ENCODE results near the gene PARP3. TPM values are rescaled to one million over a fixed set of nuclear protein-coding genes. Genes with fewer than 3 reads are reported as not detected.

PARP3 gene
- total RNA-seq, 2 donors from 2014 or later, result 8.9 to 11.4 TPM

DNA sequence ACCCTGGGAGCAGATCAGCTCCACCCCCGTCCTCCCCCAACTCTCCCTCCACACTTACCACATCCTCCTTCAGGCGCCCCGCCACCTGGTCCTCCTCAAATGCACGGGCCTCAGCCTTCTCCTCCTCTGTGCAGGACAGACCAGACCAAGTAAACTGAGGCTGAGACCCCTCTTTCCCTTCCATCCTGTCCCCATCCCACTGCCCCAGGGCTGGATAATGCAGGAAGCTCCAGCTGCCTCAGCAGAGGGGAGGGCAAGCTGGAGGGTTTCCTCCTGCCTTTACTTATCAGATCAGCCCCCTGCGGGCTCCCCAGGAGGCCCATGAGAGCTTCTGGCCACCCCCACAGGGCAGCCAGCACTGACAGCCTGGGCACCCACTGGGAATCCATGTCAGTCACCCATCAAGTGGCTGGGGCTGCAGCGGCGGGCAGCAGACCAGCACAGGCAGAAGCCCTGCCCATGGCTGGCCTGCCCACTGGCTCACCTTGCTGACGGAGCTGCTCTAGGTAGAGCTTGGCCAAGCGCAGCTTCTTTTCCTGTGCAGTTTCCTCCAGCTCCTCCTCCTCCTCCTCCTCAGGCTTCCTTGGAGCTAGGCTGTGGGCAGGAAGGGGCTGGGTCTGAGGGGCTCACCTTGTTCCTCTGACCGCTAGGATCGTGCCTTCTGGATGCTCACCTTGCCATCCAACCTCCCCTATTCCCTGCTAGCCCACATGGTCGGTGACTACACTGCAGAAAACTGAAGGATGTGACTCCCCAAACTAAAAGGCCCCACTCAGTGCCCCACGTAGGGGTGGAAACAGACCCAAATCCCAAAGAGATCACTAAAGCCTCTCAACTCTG lies 4.3 kb upstream of the PARP3 start:
- no peak for DNase-seq
- Mint-ChIP-seq H3K36me3 (ENCODE audit: low read depth) (peaks cover 4% of the 10 kb centered on the region), H3K4me3 (no peak overlapping the region)

DNA sequence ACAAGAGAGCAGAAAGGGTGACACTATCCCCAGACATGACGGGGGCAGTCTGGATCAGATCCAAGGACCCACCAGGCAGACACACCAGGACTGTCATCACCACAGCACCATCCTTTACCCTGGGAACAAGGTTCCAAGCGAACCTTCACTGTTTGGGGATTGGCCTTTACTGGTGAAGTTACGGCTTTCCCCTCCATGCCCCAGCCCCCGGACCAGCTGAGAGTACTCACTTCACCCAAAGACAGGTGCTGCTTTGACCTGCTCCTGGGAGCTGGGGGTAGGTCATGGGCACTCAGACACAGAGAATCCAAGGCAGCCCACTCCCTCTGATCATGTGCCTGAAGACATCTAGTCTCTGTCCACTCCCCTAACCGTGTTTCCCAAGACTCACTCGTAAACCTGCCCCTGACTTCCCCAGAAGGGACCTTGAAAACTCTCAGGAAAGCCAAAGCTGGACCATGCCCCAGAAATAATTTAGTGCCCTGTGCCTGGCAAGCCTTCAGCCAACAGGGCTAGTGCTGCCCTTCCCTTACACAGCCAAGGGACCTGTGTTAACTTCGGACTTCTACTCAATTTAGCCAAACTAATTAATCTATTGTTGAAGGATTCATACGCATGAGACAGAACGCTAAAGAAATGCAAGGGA lies 3.3 kb upstream of the PARP3 start:
- no peaks in the 10 kb centered on the region for H3K9me3 ChIP-seq (ENCODE audit: control insufficient read depth, low read length, poor library complexity, severe bottlenecking)
- DNase-seq (no peak), ATAC-seq (no peak)
- peaks cover 26% of the 10 kb centered on the region for H3K4me1 Mint-ChIP-seq
- no peaks in the 10 kb centered on the region for H3K27me3 Mint-ChIP-seq
- no peak overlapping the region for H3K27ac Mint-ChIP-seq
- H3K4me3 Mint-ChIP-seq, result no peak overlapping the region
- peaks cover 2% of the 10 kb centered on the region for H3K36me3 Mint-ChIP-seq (ENCODE audit: low read depth)

More for the DNA sequence above, 4.3 kb upstream of the PARP3 start:
- peaks cover 24% of the 10 kb centered on the region for H3K4me1 Mint-ChIP-seq
- no peaks in the 10 kb centered on the region for H3K9me3 ChIP-seq (ENCODE audit: control insufficient read depth, low read length, poor library complexity, severe bottlenecking)
- no peaks in the 10 kb centered on the region for H3K27me3 Mint-ChIP-seq
- H3K27ac Mint-ChIP-seq, result no peak overlapping the region
- no peak for ATAC-seq

DNA sequence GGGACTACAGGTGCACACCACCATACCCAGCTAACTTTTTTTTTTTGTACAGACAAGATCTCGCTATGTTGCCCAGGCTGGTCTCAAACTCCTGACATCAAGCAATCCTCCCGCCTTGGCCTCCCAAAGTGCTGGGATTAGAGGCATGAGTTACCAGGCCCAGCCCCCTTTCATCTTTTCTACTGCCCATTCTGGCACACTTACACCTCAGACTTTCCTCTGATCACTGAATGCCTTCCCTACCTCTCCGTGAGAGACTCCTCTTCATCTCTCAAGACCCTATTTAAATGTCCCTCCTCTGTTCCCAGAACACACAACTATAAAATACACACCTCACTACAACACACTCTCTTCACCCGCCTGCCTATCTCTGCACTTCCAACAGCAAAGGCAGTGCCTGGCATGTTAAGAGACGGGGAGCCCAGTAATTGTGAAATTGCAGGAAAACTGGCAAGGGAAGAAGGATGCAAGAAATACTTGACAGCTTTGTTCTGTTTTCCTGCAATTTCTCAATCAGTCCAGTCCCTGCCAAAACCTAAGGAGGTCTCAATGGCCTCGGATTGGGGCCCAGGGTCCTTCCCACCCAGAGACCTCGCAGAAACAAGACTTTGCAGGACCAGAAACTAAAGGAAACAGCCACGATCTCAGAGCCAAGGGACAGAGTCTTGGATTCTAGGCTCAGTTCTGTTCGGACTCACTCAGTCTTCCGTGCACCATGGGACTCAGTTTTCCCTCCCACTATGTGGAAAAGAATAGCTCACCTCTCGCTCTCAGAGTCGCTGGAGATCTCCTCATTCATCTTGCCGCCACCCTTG lies 1.3 kb upstream of the PARP3 start:
- Mint-ChIP-seq H3K27me3 (no peaks in the 10 kb centered on the region), H3K4me3 (peak overlapping the region; percentile 95), H3K36me3 (ENCODE audit: low read depth) (peaks cover 2% of the 10 kb centered on the region), H3K4me1 (peaks cover 26% of the 10 kb centered on the region), H3K27ac (peak overlapping the region; percentile 79)
- no peaks in the 10 kb centered on the region for H3K9me3 ChIP-seq (ENCODE audit: control insufficient read depth, low read length, poor library complexity, severe bottlenecking)
- DNase-seq (no peak), ATAC-seq (no peak)

DNA sequence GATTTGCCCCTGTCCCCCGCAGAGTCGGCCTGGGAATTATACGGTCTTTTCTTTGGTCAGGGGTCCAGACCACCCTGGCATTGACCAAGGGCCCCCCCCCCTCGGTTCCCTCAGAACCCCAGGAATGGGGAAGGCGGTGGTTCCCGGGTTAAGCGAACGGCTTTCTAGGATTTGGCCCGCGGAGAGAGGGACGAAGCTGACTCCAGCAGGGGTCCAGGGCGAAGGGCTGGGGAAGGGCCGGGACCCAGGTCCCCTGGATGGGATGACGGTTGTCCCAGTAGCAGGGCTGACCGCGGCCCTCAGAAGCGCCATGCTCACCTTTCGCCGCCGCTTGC lies 733 bp upstream of the PARP3 start:
- Mint-ChIP-seq H3K4me3 (peak overlapping the region; percentile 95), H3K36me3 (ENCODE audit: low read depth) (peaks cover 2% of the 10 kb centered on the region), H3K4me1 (peaks cover 26% of the 10 kb centered on the region), H3K27me3 (no peaks in the 10 kb centered on the region), H3K27ac (peak overlapping the region; percentile 79)
- ATAC-seq, result no peak
- H3K9me3 ChIP-seq (ENCODE audit: control insufficient read depth, low read length, poor library complexity, severe bottlenecking), result no peaks in the 10 kb centered on the region
- DNase-seq, result no peak

DNA sequence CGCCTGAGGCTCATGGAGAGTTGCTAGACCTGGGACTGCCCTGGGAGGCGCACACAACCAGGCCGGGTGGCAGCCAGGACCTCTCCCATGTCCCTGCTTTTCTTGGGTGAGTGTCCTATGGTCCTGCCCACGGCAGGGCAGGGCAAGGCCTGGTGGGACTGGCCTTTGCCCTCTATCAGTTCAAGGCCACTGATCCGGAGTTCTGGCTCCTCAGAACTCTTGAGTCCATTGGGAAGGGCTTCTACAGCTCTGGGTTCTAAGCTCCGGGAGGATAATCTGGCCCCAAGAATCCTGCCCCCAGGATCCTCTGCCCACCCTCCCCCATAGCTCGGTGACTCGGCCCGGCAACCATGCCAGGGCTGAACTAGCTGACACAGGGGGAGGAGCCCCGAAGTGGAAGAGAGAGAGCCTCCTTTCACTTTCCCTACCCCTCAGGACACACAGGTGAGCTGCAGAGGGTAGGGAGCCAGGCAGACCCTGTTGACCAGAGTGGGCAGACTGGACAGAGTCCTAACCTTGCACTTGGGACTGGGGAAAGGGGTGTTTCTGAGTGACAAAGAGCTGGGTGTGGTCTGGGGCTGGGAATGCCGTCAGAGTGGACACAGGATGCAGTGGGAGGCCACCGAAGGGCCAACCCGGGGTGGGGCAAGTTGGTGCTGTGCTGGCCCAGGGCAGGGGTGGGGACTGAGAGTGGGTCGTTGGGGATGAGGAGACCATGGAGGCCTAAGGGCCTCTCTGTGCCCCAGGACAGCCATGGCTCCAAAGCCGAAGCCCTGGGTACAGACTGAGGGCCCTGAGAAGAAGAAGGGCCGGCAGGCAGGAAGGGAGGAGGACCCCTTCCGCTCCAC lies 664 bp downstream of the PARP3 start:
- H3K4me1 Mint-ChIP-seq, result peaks cover 25% of the 10 kb centered on the region
- H3K9me3 ChIP-seq (ENCODE audit: control insufficient read depth, low read length, poor library complexity, severe bottlenecking), result no peaks in the 10 kb centered on the region
- H3K27me3 Mint-ChIP-seq, result no peaks in the 10 kb centered on the region
- no peak for ATAC-seq
- DNase-seq, result no peak
- H3K27ac Mint-ChIP-seq, result peak overlapping the region; percentile 79
- peaks cover 2% of the 10 kb centered on the region for H3K36me3 Mint-ChIP-seq (ENCODE audit: low read depth)
- H3K4me3 Mint-ChIP-seq, result peak overlapping the region; percentile 95

DNA sequence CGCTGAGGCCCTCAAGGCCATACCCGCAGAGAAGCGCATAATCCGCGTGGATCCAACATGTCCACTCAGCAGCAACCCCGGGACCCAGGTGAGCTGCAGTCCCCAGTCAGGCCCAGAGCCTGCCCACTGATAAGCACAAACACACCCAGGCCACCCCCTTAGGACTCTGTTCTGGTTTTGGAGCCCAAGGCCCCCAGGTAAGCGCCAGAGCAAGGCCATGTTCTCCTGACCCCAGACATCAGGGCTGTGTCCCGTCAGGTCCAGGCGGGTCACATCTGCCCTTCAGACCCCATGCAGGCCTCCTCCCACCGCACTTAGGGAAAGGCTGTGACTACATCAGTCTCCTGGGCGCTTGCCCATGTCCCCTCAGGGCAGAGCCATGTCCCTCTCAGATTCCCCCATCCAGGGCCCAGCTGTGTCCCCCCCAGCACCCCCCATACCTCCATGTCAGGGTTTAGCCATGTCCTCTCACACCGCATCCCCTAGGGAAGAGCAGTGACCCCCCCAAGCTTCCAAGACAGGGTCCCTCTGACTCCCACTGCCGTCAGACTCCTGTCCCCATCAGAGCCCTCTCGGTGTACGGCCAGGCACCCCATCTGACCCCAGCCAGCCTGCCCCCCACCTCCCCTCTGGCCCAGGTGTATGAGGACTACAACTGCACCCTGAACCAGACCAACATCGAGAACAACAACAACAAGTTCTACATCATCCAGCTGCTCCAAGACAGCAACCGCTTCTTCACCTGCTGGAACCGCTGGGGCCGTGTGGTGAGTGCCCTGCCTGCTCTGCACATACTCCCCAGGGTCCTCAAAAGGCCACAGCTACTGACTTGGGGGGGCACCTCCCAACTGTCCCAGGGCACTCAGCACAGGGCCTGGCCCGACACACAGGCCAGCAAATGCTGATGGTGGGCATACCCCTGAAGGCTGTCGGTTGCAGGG lies 1.6 kb downstream of the PARP3 start:
- H3K27ac Mint-ChIP-seq, result peak overlapping the region; percentile 79
- H3K9me3 ChIP-seq (ENCODE audit: control insufficient read depth, low read length, poor library complexity, severe bottlenecking), result no peaks in the 10 kb centered on the region
- ATAC-seq (no peak), DNase-seq (no peak)
- peaks cover 25% of the 10 kb centered on the region for H3K4me1 Mint-ChIP-seq
- H3K27me3 Mint-ChIP-seq, result no peaks in the 10 kb centered on the region
- no peaks in the 10 kb centered on the region for H3K36me3 Mint-ChIP-seq (ENCODE audit: low read depth)
- peak overlapping the region; percentile 62 for H3K4me3 Mint-ChIP-seq

DNA sequence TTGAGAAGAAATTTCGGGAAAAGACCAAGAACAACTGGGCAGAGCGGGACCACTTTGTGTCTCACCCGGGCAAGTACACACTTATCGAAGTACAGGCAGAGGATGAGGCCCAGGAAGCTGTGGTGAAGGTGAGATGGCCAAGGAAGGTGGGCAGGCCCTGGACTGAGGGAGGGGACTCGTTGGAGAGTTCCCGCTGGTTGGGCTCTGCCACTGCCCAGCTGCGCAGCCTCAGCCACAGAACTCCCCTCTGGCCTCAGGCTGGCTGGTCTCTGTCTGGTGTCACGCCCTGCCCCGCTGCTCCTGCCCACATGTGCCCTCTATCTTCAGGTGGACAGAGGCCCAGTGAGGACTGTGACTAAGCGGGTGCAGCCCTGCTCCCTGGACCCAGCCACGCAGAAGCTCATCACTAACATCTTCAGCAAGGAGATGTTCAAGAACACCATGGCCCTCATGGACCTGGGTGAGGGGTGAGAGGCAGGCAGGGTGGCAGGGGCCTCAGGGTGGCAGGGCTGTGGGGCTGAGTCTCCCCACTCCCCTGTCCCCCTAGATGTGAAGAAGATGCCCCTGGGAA lies 2.4 kb downstream of the PARP3 start:
- Mint-ChIP-seq H3K27me3 (no peaks in the 10 kb centered on the region), H3K36me3 (ENCODE audit: low read depth) (no peaks in the 10 kb centered on the region), H3K4me1 (peaks cover 21% of the 10 kb centered on the region), H3K4me3 (no peak overlapping the region), H3K27ac (peak overlapping the region; percentile 37)
- DNase-seq, result no peak
- ATAC-seq, result no peak
- H3K9me3 ChIP-seq (ENCODE audit: control insufficient read depth, low read length, poor library complexity, severe bottlenecking), result no peaks in the 10 kb centered on the region

DNA sequence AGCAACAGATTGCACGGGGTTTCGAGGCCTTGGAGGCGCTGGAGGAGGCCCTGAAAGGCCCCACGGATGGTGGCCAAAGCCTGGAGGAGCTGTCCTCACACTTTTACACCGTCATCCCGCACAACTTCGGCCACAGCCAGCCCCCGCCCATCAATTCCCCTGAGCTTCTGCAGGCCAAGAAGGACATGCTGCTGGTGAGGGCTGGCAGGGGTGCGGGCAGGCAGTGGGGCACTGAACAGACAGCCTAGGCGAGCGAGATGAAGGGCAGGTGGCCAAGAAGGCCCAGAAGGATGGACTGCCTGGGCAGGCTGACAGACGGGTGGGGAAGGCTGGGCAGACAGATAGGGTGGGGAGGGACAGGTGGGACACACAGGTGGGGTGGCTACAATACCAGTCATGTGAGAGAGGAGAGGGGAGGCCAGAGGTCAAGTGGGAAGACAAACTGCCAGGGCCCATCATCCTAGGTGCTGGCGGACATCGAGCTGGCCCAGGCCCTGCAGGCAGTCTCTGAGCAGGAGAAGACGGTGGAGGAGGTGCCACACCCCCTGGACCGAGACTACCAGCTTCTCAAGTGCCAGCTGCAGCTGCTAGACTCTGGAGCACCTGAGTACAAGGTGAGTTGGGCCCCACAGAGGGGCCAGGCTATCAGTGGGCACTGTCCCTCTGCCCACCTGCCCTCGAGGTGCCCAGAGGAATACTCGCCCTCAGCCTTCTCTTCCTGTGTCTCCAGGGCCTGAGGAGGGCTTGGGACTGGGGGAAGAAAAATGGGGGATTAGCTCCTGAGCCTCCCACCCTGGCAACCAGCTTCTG lies 3.1 kb downstream of the PARP3 start:
- Mint-ChIP-seq H3K27me3 (no peaks in the 10 kb centered on the region), H3K4me3 (no peak overlapping the region), H3K36me3 (ENCODE audit: low read depth) (no peaks in the 10 kb centered on the region), H3K27ac (no peak overlapping the region), H3K4me1 (peaks cover 20% of the 10 kb centered on the region)
- no peaks in the 10 kb centered on the region for H3K9me3 ChIP-seq (ENCODE audit: control insufficient read depth, low read length, poor library complexity, severe bottlenecking)
- ATAC-seq, result no peak
- DNase-seq, result no peak

DNA sequence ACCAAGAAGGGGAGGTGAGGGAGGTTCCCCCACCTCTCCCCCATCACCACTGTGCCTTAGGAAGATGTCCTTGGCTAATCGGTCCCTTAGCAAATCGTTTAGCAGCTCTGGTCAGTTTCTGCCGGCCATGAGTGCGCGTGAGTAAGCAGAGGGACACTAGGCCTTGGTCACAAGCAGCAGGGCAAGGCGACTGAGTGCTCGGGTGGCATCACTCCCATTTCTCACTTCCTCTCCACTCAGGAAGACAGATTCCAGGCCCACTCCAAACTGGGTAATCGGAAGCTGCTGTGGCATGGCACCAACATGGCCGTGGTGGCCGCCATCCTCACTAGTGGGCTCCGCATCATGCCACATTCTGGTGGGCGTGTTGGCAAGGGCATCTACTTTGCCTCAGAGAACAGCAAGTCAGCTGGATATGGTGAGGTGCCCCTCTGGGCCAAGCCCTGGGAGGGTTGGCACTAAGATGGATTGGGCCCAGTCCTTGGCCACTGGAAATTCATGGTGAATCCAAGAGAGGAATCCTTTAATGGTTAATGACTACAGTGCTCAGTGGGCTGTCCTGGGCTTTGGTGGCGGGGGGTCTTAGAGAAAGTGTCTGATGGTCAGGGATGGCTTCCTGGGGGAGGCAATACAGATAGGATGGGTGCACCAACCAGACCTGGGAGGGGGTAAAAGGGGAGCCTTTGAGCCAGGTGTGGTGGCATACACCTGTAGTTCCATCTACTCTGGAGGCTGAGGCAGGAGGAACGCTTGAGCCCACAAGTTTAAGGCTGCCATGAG lies 4.0 kb downstream of the PARP3 start:
- ATAC-seq (no peak), DNase-seq (no peak)
- peaks cover 11% of the 10 kb centered on the region for H3K4me1 Mint-ChIP-seq
- H3K27me3 Mint-ChIP-seq, result no peaks in the 10 kb centered on the region
- H3K4me3 Mint-ChIP-seq, result peak overlapping the region; percentile 19
- H3K27ac Mint-ChIP-seq, result no peak overlapping the region
- no peaks in the 10 kb centered on the region for H3K36me3 Mint-ChIP-seq (ENCODE audit: low read depth)
- no peaks in the 10 kb centered on the region for H3K9me3 ChIP-seq (ENCODE audit: control insufficient read depth, low read length, poor library complexity, severe bottlenecking)

DNA sequence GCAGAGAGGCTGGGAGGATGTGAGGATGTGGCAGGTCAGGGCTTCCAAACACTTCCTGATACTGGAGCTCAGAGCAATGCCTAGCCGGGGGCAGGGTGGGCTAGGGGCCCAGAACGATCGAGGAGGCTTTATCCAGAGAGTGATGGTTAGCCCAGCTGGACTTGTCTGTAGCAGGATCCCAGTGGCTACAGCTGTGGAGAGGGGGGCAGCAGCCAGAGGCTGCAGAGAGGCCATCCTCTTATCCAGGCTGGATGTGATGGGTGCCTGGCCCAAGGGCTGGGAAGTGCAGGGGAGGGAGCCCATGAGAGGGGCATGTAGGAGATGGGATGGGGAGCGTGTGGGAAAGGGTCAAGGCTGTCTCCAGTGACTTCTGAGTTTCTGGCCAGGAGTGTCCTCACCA lies 4.6 kb downstream of the PARP3 start:
- peaks cover 7% of the 10 kb centered on the region for H3K4me1 Mint-ChIP-seq
- no peak overlapping the region for H3K4me3 Mint-ChIP-seq
- DNase-seq (no peak), ATAC-seq (no peak)
- no peak overlapping the region for H3K27ac Mint-ChIP-seq
- no peaks in the 10 kb centered on the region for H3K9me3 ChIP-seq (ENCODE audit: control insufficient read depth, low read length, poor library complexity, severe bottlenecking)
- no peaks in the 10 kb centered on the region for H3K27me3 Mint-ChIP-seq
- no peaks in the 10 kb centered on the region for H3K36me3 Mint-ChIP-seq (ENCODE audit: low read depth)
